BE2C (cell line): ENCODE measurements around the gene GRM4.
A peak's percentile ranks its signal among the peaks of the same experiment; 100 is the strongest.

Experiments used
- DNase-seq: peaks from one replicate; pipeline ENCODE4 v3.0.0-alpha.2; 2020
- H3K27me3 ChIP-seq: fragments of 250-450 bp; sonication (Bioruptor Pico); 2 replicates; pipeline ENCODE4 v1.5.1; 2020; ENCODE audit warnings: mild to moderate bottlenecking
- H3K36me3 ChIP-seq: fragments of 250-450 bp; sonication (Bioruptor Pico); 2 replicates; pipeline ENCODE4 v1.5.1; 2020; ENCODE audit warnings: mild to moderate bottlenecking
- H3K4me1 ChIP-seq: fragments of 250-450 bp; sonication (Bioruptor Pico); 2 replicates; pipeline ENCODE4 v1.5.1; 2020
- H3K4me3 ChIP-seq: 2 replicates; pipeline ENCODE4 v1.5.1; 2011; ENCODE audit warnings: low read depth, low read length
- H3K9me3 ChIP-seq: fragments of 250-450 bp; sonication (Bioruptor Pico); 2 replicates; pipeline ENCODE4 v1.5.1; 2020
- TF ChIP-seq, protein P1 (sequence below): IDR thresholded peaks from 2 replicates; pipeline ENCODE4 v1.5.1; 2012; ENCODE audit warnings: mild to moderate bottlenecking, low read depth, low read length

The GRM4 gene

GRCh38 chr6:33994472-33995308 is 151.2 kb downstream of the GRM4 start:
- H3K36me3 ChIP-seq: no peaks in the 10 kb centered on the region
- H3K4me1 ChIP-seq: peaks cover 5% of the 10 kb centered on the region
- H3K4me3 ChIP-seq: no peak overlapping the region
- DNase-seq: peak; percentile 72
- H3K27me3 ChIP-seq: no peaks in the 10 kb centered on the region
- TF ChIP-seq, protein P1, sequence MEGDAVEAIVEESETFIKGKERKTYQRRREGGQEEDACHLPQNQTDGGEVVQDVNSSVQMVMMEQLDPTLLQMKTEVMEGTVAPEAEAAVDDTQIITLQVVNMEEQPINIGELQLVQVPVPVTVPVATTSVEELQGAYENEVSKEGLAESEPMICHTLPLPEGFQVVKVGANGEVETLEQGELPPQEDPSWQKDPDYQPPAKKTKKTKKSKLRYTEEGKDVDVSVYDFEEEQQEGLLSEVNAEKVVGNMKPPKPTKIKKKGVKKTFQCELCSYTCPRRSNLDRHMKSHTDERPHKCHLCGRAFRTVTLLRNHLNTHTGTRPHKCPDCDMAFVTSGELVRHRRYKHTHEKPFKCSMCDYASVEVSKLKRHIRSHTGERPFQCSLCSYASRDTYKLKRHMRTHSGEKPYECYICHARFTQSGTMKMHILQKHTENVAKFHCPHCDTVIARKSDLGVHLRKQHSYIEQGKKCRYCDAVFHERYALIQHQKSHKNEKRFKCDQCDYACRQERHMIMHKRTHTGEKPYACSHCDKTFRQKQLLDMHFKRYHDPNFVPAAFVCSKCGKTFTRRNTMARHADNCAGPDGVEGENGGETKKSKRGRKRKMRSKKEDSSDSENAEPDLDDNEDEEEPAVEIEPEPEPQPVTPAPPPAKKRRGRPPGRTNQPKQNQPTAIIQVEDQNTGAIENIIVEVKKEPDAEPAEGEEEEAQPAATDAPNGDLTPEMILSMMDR: peak; percentile 13
- H3K9me3 ChIP-seq: no peaks in the 10 kb centered on the region

GRCh38 chr6:33993653-33994471 is 152.0 kb downstream of the GRM4 start:
- no peak overlapping the region for H3K4me3 ChIP-seq
- no peaks in the 10 kb centered on the region for H3K27me3 ChIP-seq
- no peaks in the 10 kb centered on the region for H3K36me3 ChIP-seq
- H3K4me1 ChIP-seq: peaks cover 5% of the 10 kb centered on the region
- TF ChIP-seq, protein P1: no peak
- H3K9me3 ChIP-seq: no peaks in the 10 kb centered on the region
- no peak for DNase-seq

GRCh38 chr6:33993091-33993490 is 152.8 kb downstream of the GRM4 start:
- TF ChIP-seq, protein P1: no peak
- DNase-seq: no peak
- peaks cover 5% of the 10 kb centered on the region for H3K4me1 ChIP-seq
- no peaks in the 10 kb centered on the region for H3K9me3 ChIP-seq
- no peak overlapping the region for H3K4me3 ChIP-seq
- no peaks in the 10 kb centered on the region for H3K36me3 ChIP-seq
- no peaks in the 10 kb centered on the region for H3K27me3 ChIP-seq

GRCh38 chr6:33992191-33992590 is 153.7 kb downstream of the GRM4 start:
- Histone ChIP-seq H3K9me3 (no peaks in the 10 kb centered on the region), H3K4me3 (no peak overlapping the region), H3K4me1 (peaks cover 5% of the 10 kb centered on the region), H3K27me3 (no peaks in the 10 kb centered on the region), H3K36me3 (no peaks in the 10 kb centered on the region)
- no peak for DNase-seq
- TF ChIP-seq, protein P1: no peak

GRCh38 chr6:33991610-33992009 is 154.3 kb downstream of the GRM4 start:
- Histone ChIP-seq H3K27me3 (no peaks in the 10 kb centered on the region), H3K36me3 (no peaks in the 10 kb centered on the region), H3K4me1 (peaks cover 5% of the 10 kb centered on the region), H3K9me3 (no peaks in the 10 kb centered on the region), H3K4me3 (no peak overlapping the region)
- TF ChIP-seq, protein P1: no peak
- DNase-seq: no peak
